Neural cell (in vitro differentiated cells): ENCODE measurements around the gene SLC44A1. TPM values are rescaled to one million over a fixed set of nuclear protein-coding genes. Genes with fewer than 3 reads are reported as not detected.

Experiments used
- H2AFZ ChIP-seq: fragments of 200-600, 300-800 bp; sonication (generic), shearing (Covaris generic); 2 replicates; pipeline ENCODE4 v1.6.0; 2014; ENCODE audit warnings: low read depth, mild to moderate bottlenecking, antibody characterized with exemption, low read length, moderate library complexity
- H3F3A ChIP-seq: fragments of 200-600 bp; shearing (Covaris generic); 2 replicates; pipeline ENCODE4 v1.6.1; 2016; ENCODE audit warnings: mild to moderate bottlenecking, moderate library complexity, mixed read lengths, antibody characterized with exemption, low read length; ENCODE audit not compliant: insufficient read depth, poor library complexity, severe bottlenecking
- H3K27ac ChIP-seq: fragments of 200-600, 300-800 bp; sonication (generic), shearing (Covaris generic); 2 replicates; pipeline ENCODE4 v1.5.1; 2014; ENCODE audit warnings: mild to moderate bottlenecking, low read length, moderate library complexity
- H3K27me3 ChIP-seq: fragments of 300-800, 200-600 bp; sonication (generic), shearing (Covaris generic); 2 replicates; pipeline ENCODE4 v1.6.0; 2014; ENCODE audit warnings: mild to moderate bottlenecking, low read depth, low read length, moderate library complexity; ENCODE audit not compliant: insufficient read depth
- H3K36me3 ChIP-seq: fragments of 300-800, 200-600 bp; sonication (generic), shearing (Covaris generic); 2 replicates; pipeline ENCODE4 v1.5.1; 2014; ENCODE audit warnings: mild to moderate bottlenecking, antibody characterized with exemption, low read length, moderate library complexity; ENCODE audit not compliant: insufficient read depth
- H3K4me2 ChIP-seq: fragments of 300-800, 200-600 bp; sonication (generic), shearing (Covaris generic); 2 replicates; pipeline ENCODE4 v1.6.0; 2014; ENCODE audit warnings: mild to moderate bottlenecking, low read length
- H3K4me3 ChIP-seq: fragments of 300-800, 200-600 bp; sonication (generic), shearing (Covaris generic); 2 replicates; pipeline ENCODE4 v1.5.1; 2014; ENCODE audit warnings: mild to moderate bottlenecking, low read length, moderate library complexity
- H3K79me2 ChIP-seq: fragments of 200-600 bp; shearing (Covaris generic); replicated peaks from 2 replicates; pipeline ENCODE4 v1.6.0; 2014; ENCODE audit warnings: mild to moderate bottlenecking, low read length, moderate library complexity; ENCODE audit not compliant: insufficient read depth
- H3K9ac ChIP-seq: fragments of 300-800, 200-600 bp; sonication (generic), shearing (Covaris generic); 2 replicates; pipeline ENCODE4 v1.6.1; 2016; ENCODE audit warnings: mild to moderate bottlenecking, low read length, mixed read lengths
- H3K9me2 ChIP-seq: fragments of 200-600 bp; shearing (Covaris generic); 2 replicates; pipeline ENCODE4 v1.6.1; 2016; ENCODE audit warnings: mild to moderate bottlenecking, low read length, mixed read lengths; ENCODE audit not compliant: insufficient read depth
- H3K9me3 ChIP-seq: fragments of 200-600, 300-800 bp; sonication (generic), shearing (Covaris generic); 2 replicates; pipeline ENCODE4 v1.6.1; 2016; ENCODE audit warnings: mild to moderate bottlenecking, mixed run types, low read length, moderate library complexity, mixed read lengths
- H4K20me1 ChIP-seq: fragments of 200-600 bp; shearing (Covaris generic); 2 replicates; pipeline ENCODE4 v1.6.1; 2016; ENCODE audit warnings: mild to moderate bottlenecking, mixed run types; ENCODE audit not compliant: insufficient read depth
- CTCF ChIP-seq: fragments of 450-650 bp; IDR thresholded peaks from 2 replicates; pipeline ENCODE4 v1.5.1; 2014; ENCODE audit warnings: antibody characterized with exemption, mild to moderate bottlenecking, moderate library complexity; ENCODE audit not compliant: poor library complexity, severe bottlenecking
- EP300 ChIP-seq: fragments of 450-650 bp; conservative IDR thresholded peaks from 2 replicates; pipeline ENCODE4 v1.6.1; 2014; ENCODE audit warnings: antibody characterized with exemption, mild to moderate bottlenecking, moderate library complexity; ENCODE audit not compliant: poor library complexity, severe bottlenecking
- EZH2 ChIP-seq: fragments of 200-600, 300-800 bp; shearing (Covaris generic), sonication (generic); IDR thresholded peaks from 2 replicates; pipeline ENCODE4 v1.6.1; 2014; ENCODE audit warnings: antibody characterized with exemption, low read length, borderline replicate concordance, mild to moderate bottlenecking; ENCODE audit not compliant: insufficient read depth, poor library complexity, severe bottlenecking
- MXI1 ChIP-seq: fragments of 450-650 bp; conservative IDR thresholded peaks from 2 replicates; pipeline ENCODE4 v1.6.1; 2014; ENCODE audit warnings: antibody characterized with exemption, mild to moderate bottlenecking; ENCODE audit not compliant: poor library complexity, severe bottlenecking
- POLR2AphosphoS5 ChIP-seq: IDR thresholded peaks from 2 replicates; pipeline ENCODE4 v1.6.1; 2012
- RAD21 ChIP-seq: fragments of 450-650 bp; conservative IDR thresholded peaks from 2 replicates; pipeline ENCODE4 v1.6.1; 2014; ENCODE audit warnings: antibody characterized with exemption, mild to moderate bottlenecking, moderate library complexity
- SMC3 ChIP-seq: fragments of 450-650 bp; conservative IDR thresholded peaks from 2 replicates; pipeline ENCODE4 v1.6.1; 2014; ENCODE audit warnings: antibody characterized with exemption, mild to moderate bottlenecking, moderate library complexity; ENCODE audit not compliant: poor library complexity
- TAF1 ChIP-seq: IDR thresholded peaks from 2 replicates; pipeline ENCODE4 v1.6.1; 2012; ENCODE audit warnings: low read depth
- polyA plus RNA-seq: library from polyadenylated mRNA; depleted of rRNA; stranded (reverse); fragments of >200 nt; gene quantifications from 2 replicates; pipeline ENCODE4 v1.2.3, GENCODE V29; 2014
- TF ChIP-seq, protein P1 (sequence below): IDR thresholded peaks from 2 replicates; pipeline ENCODE4 v1.6.1; 2012; ENCODE audit warnings: borderline replicate concordance

Gene SLC44A1
- polyA plus RNA-seq, 1 donor from 2014 or later = 3.9 TPM

- H3K27me3 ChIP-seq = no peaks in the 10 kb centered on the region
- H2AFZ ChIP-seq = no peak overlapping the region
- H3K4me2 ChIP-seq = no peak overlapping the region
- H3K4me3 ChIP-seq = no peak overlapping the region
- H3K27ac ChIP-seq = no peak overlapping the region
- no peak overlapping the region for H3K9ac ChIP-seq
- no peaks in the 10 kb centered on the region for H4K20me1 ChIP-seq
- H3K9me3 ChIP-seq = no peaks in the 10 kb centered on the region
- H3K9me2 ChIP-seq = no peaks in the 10 kb centered on the region
- H3K79me2 ChIP-seq = no peaks in the 10 kb centered on the region
- no peaks in the 10 kb centered on the region for H3F3A ChIP-seq
- no peak for TF ChIP-seq EZH2
- TF ChIP-seq TAF1 = no peak
- TF ChIP-seq, protein P1, sequence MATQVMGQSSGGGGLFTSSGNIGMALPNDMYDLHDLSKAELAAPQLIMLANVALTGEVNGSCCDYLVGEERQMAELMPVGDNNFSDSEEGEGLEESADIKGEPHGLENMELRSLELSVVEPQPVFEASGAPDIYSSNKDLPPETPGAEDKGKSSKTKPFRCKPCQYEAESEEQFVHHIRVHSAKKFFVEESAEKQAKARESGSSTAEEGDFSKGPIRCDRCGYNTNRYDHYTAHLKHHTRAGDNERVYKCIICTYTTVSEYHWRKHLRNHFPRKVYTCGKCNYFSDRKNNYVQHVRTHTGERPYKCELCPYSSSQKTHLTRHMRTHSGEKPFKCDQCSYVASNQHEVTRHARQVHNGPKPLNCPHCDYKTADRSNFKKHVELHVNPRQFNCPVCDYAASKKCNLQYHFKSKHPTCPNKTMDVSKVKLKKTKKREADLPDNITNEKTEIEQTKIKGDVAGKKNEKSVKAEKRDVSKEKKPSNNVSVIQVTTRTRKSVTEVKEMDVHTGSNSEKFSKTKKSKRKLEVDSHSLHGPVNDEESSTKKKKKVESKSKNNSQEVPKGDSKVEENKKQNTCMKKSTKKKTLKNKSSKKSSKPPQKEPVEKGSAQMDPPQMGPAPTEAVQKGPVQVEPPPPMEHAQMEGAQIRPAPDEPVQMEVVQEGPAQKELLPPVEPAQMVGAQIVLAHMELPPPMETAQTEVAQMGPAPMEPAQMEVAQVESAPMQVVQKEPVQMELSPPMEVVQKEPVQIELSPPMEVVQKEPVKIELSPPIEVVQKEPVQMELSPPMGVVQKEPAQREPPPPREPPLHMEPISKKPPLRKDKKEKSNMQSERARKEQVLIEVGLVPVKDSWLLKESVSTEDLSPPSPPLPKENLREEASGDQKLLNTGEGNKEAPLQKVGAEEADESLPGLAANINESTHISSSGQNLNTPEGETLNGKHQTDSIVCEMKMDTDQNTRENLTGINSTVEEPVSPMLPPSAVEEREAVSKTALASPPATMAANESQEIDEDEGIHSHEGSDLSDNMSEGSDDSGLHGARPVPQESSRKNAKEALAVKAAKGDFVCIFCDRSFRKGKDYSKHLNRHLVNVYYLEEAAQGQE = no peak
- TF ChIP-seq SMC3 = no peak
- TF ChIP-seq CTCF = no peak
- no peak for TF ChIP-seq MXI1
- TF ChIP-seq POLR2AphosphoS5 = no peak
- no peak for TF ChIP-seq RAD21
- no peak for TF ChIP-seq EP300
- no peaks in the 10 kb centered on the region for H3K36me3 ChIP-seq
These were observed 152.0 kb downstream of the SLC44A1 start for GRCh38 chr9:105396441-105396840.

- Histone ChIP-seq H3K27me3 (no peaks in the 10 kb centered on the region), H3F3A (no peaks in the 10 kb centered on the region), H3K9me3 (no peaks in the 10 kb centered on the region), H4K20me1 (no peaks in the 10 kb centered on the region), H3K27ac (no peak overlapping the region), H3K79me2 (no peaks in the 10 kb centered on the region), H2AFZ (no peak overlapping the region), H3K9ac (no peak overlapping the region), H3K4me2 (no peak overlapping the region), H3K36me3 (no peaks in the 10 kb centered on the region), H3K9me2 (no peaks in the 10 kb centered on the region), H3K4me3 (no peak overlapping the region)
- no peak for TF ChIP-seq RAD21
These were observed 152.4 kb downstream of the SLC44A1 start for GRCh38 chr9:105396901-105397300.

DNA sequence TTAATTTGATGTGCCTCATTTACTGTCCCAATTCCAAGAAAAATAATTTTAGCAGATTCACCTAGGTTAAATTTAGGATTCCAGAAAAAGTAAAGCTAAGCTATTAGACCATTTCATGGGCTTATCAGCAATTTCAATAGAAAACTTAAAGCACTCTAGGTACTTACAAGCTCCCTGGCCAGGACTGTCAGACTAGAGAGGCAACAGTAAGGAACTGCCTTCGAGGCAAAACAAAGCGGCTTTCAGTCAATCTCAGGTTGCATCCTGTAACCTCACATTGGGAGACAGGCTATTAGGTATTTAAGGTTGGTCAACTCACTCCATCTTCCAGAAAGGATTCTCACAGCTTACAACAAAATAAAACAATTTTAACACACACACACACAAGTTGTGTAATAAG lies 154.7 kb downstream of the SLC44A1 start:
- Histone ChIP-seq H3F3A (no peaks in the 10 kb centered on the region), H3K27ac (no peak overlapping the region), H3K36me3 (no peaks in the 10 kb centered on the region), H2AFZ (no peak overlapping the region), H3K79me2 (no peaks in the 10 kb centered on the region), H3K27me3 (no peaks in the 10 kb centered on the region), H3K4me3 (no peak overlapping the region), H4K20me1 (no peaks in the 10 kb centered on the region), H3K9me2 (no peaks in the 10 kb centered on the region), H3K9ac (no peak overlapping the region), H3K4me2 (no peak overlapping the region), H3K9me3 (no peaks in the 10 kb centered on the region)
- TF ChIP-seq SMC3 (no peak), POLR2AphosphoS5 (no peak), EP300 (no peak), CTCF (no peak), RAD21 (no peak), EZH2 (no peak), TAF1 (no peak), MXI1 (no peak)
- TF ChIP-seq, protein P1 = no peak
